Endothelial cell of umbilical vein (primary cell): Measurements from ENCODE around the gene ME3. TPM values are rescaled to one million over a fixed set of nuclear protein-coding genes. Genes with fewer than 3 reads are reported as not detected.

ENCODE experiments used
- BruUV-seq: library from RNA; stranded (reverse); fragments of 400-500 nt; replicated peaks from 2 replicates; lab custom pipeline; 2021; lab: Mats Ljungman, UMichigan
- CTCF ChIA-PET: fragments of 300-600, 350-600 bp; sonication (Branson Sonifier 250); formaldehyde crosslinking; loops from one replicate; lab custom pipeline; 2021; ENCODE audit warnings: antibody characterized with exemption, inconsistent platforms; lab: Charles Lee
- POLR2A ChIA-PET: fragments of 300-600, 350-600 bp; sonication (Branson Sonifier 250); formaldehyde crosslinking; loops from one replicate; lab custom pipeline; 2021; ENCODE audit warnings: antibody characterized with exemption, inconsistent platforms; lab: Charles Lee
- DNase-seq: peaks from one replicate; pipeline ENCODE4 v3.0.0-alpha.2; 2011; ENCODE audit warnings: low read depth, low spot score
- FAIRE-seq: peaks from 2 replicates; lab custom pipeline; 2011; peaks lifted over from hg19 to GRCh38; lab: Jason Lieb, UNC
- H2AFZ ChIP-seq: 2 replicates; pipeline ENCODE4 v1.6.0; 2012; ENCODE audit warnings: low read depth, low read length, control low read depth, inconsistent platforms
- H3K27ac ChIP-seq: 2 replicates; pipeline ENCODE4 v1.5.1; 2011; ENCODE audit warnings: low read depth, mild to moderate bottlenecking, control low read depth, low read length, moderate library complexity; ENCODE audit not compliant: insufficient read depth
- H3K27me3 ChIP-seq, 2 experiments: 2 replicates each; pipeline versions ENCODE4 v1.6.0 to v1.6.1; 2011; ENCODE audit warnings: low read length in 2 of 2, mixed read lengths in 1 of 2; ENCODE audit not compliant: control insufficient read depth in 2 of 2, insufficient read depth in 2 of 2
- H3K36me3 ChIP-seq, 2 experiments: 2 replicates in 1 of 2; 3 replicates in 1 of 2; pipeline ENCODE4 v1.5.1; 2011; ENCODE audit warnings: low read length in 2 of 2, mild to moderate bottlenecking in 1 of 2, moderate library complexity in 1 of 2; ENCODE audit not compliant: control insufficient read depth in 2 of 2, insufficient read depth in 2 of 2; ENCODE audit errors: extremely low read depth in 1 of 2
- H3K4me1 ChIP-seq: 3 replicates; pipeline ENCODE4 v1.5.1; 2011; ENCODE audit warnings: mild to moderate bottlenecking, low read length; ENCODE audit not compliant: control insufficient read depth, insufficient read depth; ENCODE audit errors: extremely low read depth
- H3K4me2 ChIP-seq: 2 replicates; pipeline ENCODE4 v1.6.1; 2011; ENCODE audit warnings: low read length, control low read depth, mixed read lengths; ENCODE audit not compliant: insufficient read depth
- H3K4me3 ChIP-seq, 3 experiments: fragments of 200-600 bp in 1 of 3; sonication (generic), shearing (Covaris generic) in 1 of 3; replicated peaks in 1 of 3; 2 replicates each; pipeline ENCODE4 v1.5.1; 2011 to 2016; ENCODE audit warnings: control low read depth in 3 of 3, low read length in 3 of 3, mild to moderate bottlenecking in 2 of 3, inconsistent platforms in 1 of 3, low read depth in 1 of 3, moderate library complexity in 1 of 3; ENCODE audit not compliant: insufficient read depth in 1 of 3
- H3K79me2 ChIP-seq: 2 replicates; pipeline ENCODE4 v1.6.0; 2012; ENCODE audit warnings: low read length, inconsistent platforms; ENCODE audit not compliant: control insufficient read depth, insufficient read depth
- H3K9ac ChIP-seq: replicated peaks from 2 replicates; pipeline ENCODE3; 2011; ENCODE audit warnings: low read length, control low read depth; ENCODE audit not compliant: insufficient read depth; ENCODE audit errors: extremely low read depth
- H3K9me1 ChIP-seq: replicated peaks from 3 replicates; pipeline ENCODE4 v1.6.0; 2011; ENCODE audit warnings: mild to moderate bottlenecking, low read length; ENCODE audit not compliant: control insufficient read depth, insufficient read depth; ENCODE audit errors: extremely low read depth
- H3K9me3 ChIP-seq: replicated peaks from 2 replicates; pipeline ENCODE4 v1.5.1; 2012; ENCODE audit warnings: low read length, inconsistent platforms; ENCODE audit not compliant: control insufficient read depth, insufficient read depth
- H4K20me1 ChIP-seq: replicated peaks from 2 replicates; pipeline ENCODE3; 2011; ENCODE audit warnings: mild to moderate bottlenecking, low read length; ENCODE audit not compliant: control insufficient read depth, insufficient read depth; ENCODE audit errors: extremely low read depth
- EZH2 ChIP-seq: IDR thresholded peaks from 2 replicates; pipeline ENCODE4 v1.6.1; 2012; ENCODE audit warnings: borderline replicate concordance, low read depth, mild to moderate bottlenecking, moderate library complexity, low read length, inconsistent platforms; ENCODE audit not compliant: severe bottlenecking
- GATA2 ChIP-seq: IDR thresholded peaks from 2 replicates; pipeline ENCODE4 v1.7.0; 2011; ENCODE audit warnings: low read depth, mild to moderate bottlenecking, moderate library complexity, mixed read lengths, low read length; ENCODE audit not compliant: insufficient read length, insufficient read depth
- JUN ChIP-seq: IDR thresholded peaks from 2 replicates; pipeline ENCODE4 v1.6.1; 2011; ENCODE audit warnings: borderline replicate concordance, low read depth; ENCODE audit not compliant: insufficient read length, insufficient read depth
- MAX ChIP-seq: IDR thresholded peaks from 2 replicates; pipeline ENCODE4 v1.6.1; 2011; ENCODE audit not compliant: insufficient read depth, insufficient read length
- MYC ChIP-seq: IDR thresholded peaks from one replicate; pipeline ENCODE4 v1.6.1; 2011; ENCODE audit warnings: mild to moderate bottlenecking, low read depth, low read length
- POLR2A ChIP-seq: IDR thresholded peaks from 2 replicates; pipeline ENCODE4 v1.6.1; 2012; ENCODE audit warnings: low read depth, mild to moderate bottlenecking, control low read depth, low read length
- POLR2AphosphoS5 ChIP-seq: IDR thresholded peaks from 2 replicates; pipeline ENCODE4 v1.6.1; 2012; ENCODE audit warnings: low read depth, mild to moderate bottlenecking, control low read depth, low read length, moderate library complexity; ENCODE audit not compliant: insufficient read depth
- dilution Hi-C: fragments of 300-500 bp; cut with MboI; formaldehyde crosslinking; loops from one replicate; pipeline ENCODE4 v1.15.0; 2019; ENCODE audit warnings: low sequenced_read_pairs; ENCODE audit not compliant: extremely low pct_ligation_motif_present
- intact Hi-C: fragments of 100-400 bp; cut with micrococcal nuclease; formaldehyde crosslinking; loops from one replicate; pipeline ENCODE4 v1.10.0; 2022
- polyA plus RNA-seq, 4 experiments: library from polyadenylated mRNA; depleted of rRNA in 3 of 4; stranded (reverse) in 3 of 4; unstranded in 1 of 4; fragments of >200 nt; gene quantifications; 2 replicates each; pipeline versions ENCODE4 v1.2.1 to v1.2.3, GENCODE V29; 2011 to 2012; ENCODE audit warnings: missing spikeins in 1 of 4
- total RNA-seq: library from RNA; stranded (reverse); gene quantifications from 2 replicates; pipeline ENCODE4 v1.2.3, GENCODE V29; 2021

The ME3 gene
- total and polyA plus RNA-seq, 2 donors (not counting 3 experiments of a cell fraction or from before 2014, with no cell fraction given) = 26.9 to 30.4 TPM

GRCh38 chr11:86699040-86699791 is 26.8 kb upstream of the ME3 start:
- DNase-seq = no peak
- Histone ChIP-seq H3K4me2 (no peak overlapping the region), H3K4me1 (peaks cover 15% of the 10 kb centered on the region), H3K9me1 (no peaks in the 10 kb centered on the region), H3K27me3 (no peaks in the 10 kb centered on the region), H3K36me3 (no peaks in the 10 kb centered on the region), H3K9me3 (no peaks in the 10 kb centered on the region), H3K79me2 (no peaks in the 10 kb centered on the region), H3K27ac (no peak overlapping the region), H4K20me1 (no peaks in the 10 kb centered on the region), H3K9ac (no peak overlapping the region), H2AFZ (no peak overlapping the region), H3K4me3 (no peak overlapping the region)
- no TSS peak for BruUV-seq
- no peak for FAIRE-seq
- dilution Hi-C loops = no loop called here
- intact Hi-C loops = no loop called here
- ChIA-PET CTCF (no interaction called here), POLR2A (no interaction called here)
- TF ChIP-seq MYC (no peak), POLR2AphosphoS5 (no peak), JUN (no peak), EZH2 (no peak), GATA2 (no peak), POLR2A (no peak)

- no TSS peak for BruUV-seq
- peaks cover 15% of the 10 kb centered on the region for H3K4me1 ChIP-seq
- no peak for FAIRE-seq
- no peaks in the 10 kb centered on the region for H3K9me3 ChIP-seq
- no peaks in the 10 kb centered on the region for H3K9me1 ChIP-seq
- H2AFZ ChIP-seq = no peak overlapping the region
- no peaks in the 10 kb centered on the region for H3K36me3 ChIP-seq
- CTCF ChIA-PET = no interaction called here
- no peak overlapping the region for H3K9ac ChIP-seq
- POLR2A ChIA-PET = no interaction called here
- H3K4me3 ChIP-seq = no peak overlapping the region
- no peaks in the 10 kb centered on the region for H3K79me2 ChIP-seq
- H3K4me2 ChIP-seq = no peak overlapping the region
- dilution Hi-C loops = no loop called here
- H4K20me1 ChIP-seq = no peaks in the 10 kb centered on the region
- no peak for DNase-seq
- no peak for TF ChIP-seq JUN
- TF ChIP-seq POLR2A = no peak
- no peak for TF ChIP-seq MAX
- intact Hi-C loops = no loop called here
- H3K27me3 ChIP-seq = no peaks in the 10 kb centered on the region
- H3K27ac ChIP-seq = no peak overlapping the region
These were observed 26.2 kb upstream of the ME3 start for GRCh38 chr11:86698639-86699038.
